Central memory CD8-positive, alpha-beta T cell (primary cell): ENCODE measurements around the gene CAMK2D.

Source experiments
- ATAC-seq: fragments of 150-1000 bp; cut with Tn5 transposase; replicated peaks from 2 replicates; pipeline ENCODE4 v1.10.0; 2022; ENCODE audit warnings: mild to moderate bottlenecking, moderate FRiP score, moderate number of reproducible peaks; ENCODE audit not compliant: poor library complexity, severe bottlenecking; ENCODE audit errors: extremely low read depth
- DNase-seq, 2 donors: peaks; one replicate each; pipeline ENCODE4 v3.0.0; 2021; ENCODE audit warnings: low spot score in 2 of 2
- H3K27ac Mint-ChIP-seq: one replicate; pipeline ENCODE4 v1.8.0; 2022; ENCODE audit warnings: low read depth, mild to moderate bottlenecking, moderate library complexity, mixed read lengths
- H3K27me3 Mint-ChIP-seq: one replicate; pipeline ENCODE4 v1.8.0; 2022; ENCODE audit warnings: mixed read lengths
- H3K36me3 Mint-ChIP-seq: one replicate; pipeline ENCODE4 v1.8.0; 2022; ENCODE audit warnings: mild to moderate bottlenecking, moderate library complexity, mixed read lengths; ENCODE audit not compliant: insufficient read depth
- H3K4me1 Mint-ChIP-seq: one replicate; pipeline ENCODE4 v1.8.0; 2022; ENCODE audit warnings: mixed read lengths
- H3K4me3 Mint-ChIP-seq: one replicate; pipeline ENCODE4 v1.8.0; 2022; ENCODE audit warnings: mild to moderate bottlenecking, moderate library complexity, mixed read lengths
- H3K9me3 Mint-ChIP-seq: one replicate; pipeline ENCODE4 v1.8.0; 2022; ENCODE audit warnings: mixed read lengths

CAMK2D gene

GRCh38 chr4:113636877-113637276 is 124.7 kb downstream of the CAMK2D start:
- Mint-ChIP-seq H3K27me3 (no peaks in the 10 kb centered on the region), H3K4me1 (peaks cover 35% of the 10 kb centered on the region), H3K4me3 (peak overlapping the region; percentile 59), H3K9me3 (no peaks in the 10 kb centered on the region), H3K27ac (peak overlapping the region; percentile 57), H3K36me3 (peaks cover 6% of the 10 kb centered on the region)
- DNase-seq = peak in 1 of 2 donors; percentile 13
- peak; percentile 71 for ATAC-seq

DNA sequence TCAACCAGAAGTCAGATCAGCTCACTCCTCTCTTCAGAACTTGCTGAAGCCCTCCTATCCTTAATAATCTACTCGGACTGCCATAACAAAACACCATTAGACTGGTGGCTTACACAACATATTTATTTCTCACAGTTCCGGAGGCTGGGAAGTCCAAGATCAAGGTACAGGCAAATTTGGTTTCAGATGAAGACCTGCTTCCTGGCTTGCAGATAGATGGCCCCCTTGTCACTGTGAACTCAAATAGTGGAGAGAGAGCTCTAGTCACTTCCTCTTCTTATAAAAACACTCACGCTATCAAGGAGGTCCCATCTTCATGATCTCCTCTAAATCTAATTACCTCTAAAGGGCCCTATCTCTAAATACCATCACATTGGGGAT is 125.1 kb downstream of the CAMK2D start:
- DNase-seq = peak in 1 of 2 donors; percentile 10

DNA sequence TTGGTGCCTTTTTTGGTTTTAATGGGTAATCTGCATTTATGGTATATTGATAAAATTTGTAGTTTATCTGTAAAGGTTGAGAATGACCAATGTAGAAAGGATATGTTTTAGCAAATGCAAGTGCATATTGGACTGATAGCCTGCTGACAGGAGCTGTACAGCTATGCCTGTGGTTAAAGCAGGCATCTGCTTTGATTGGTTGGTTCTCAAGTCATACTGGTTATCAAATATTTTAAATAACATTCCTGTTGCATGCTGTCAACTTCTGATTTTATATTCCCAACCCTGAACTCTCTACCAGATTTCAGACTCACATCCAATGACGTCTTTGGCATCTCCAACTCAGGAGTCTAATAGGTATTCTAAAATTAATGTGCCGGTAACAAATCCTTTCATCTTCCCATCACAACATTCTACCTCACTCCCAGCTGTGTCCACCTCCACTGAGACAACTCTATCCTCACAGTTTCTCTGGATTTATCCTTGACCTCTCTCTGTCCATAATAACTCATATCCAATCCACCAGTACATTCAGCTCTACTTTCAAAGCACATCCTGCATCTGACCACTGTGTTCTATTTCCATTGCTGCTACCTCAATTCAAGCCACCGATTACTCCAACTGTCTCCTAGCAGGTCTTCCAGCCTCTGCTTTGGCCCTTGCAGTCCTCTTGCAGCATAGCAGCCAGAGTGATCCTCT is 125.7 kb downstream of the CAMK2D start:
- no peak overlapping the region for H3K4me3 Mint-ChIP-seq
- H3K4me1 Mint-ChIP-seq = peaks cover 35% of the 10 kb centered on the region
- no peak for ATAC-seq

More for the DNA sequence above, 125.1 kb downstream of the CAMK2D start:
- H3K4me1 Mint-ChIP-seq = peaks cover 35% of the 10 kb centered on the region
- ATAC-seq = peak; percentile 82
- H3K4me3 Mint-ChIP-seq = peak overlapping the region; percentile 59
- no peaks in the 10 kb centered on the region for H3K9me3 Mint-ChIP-seq
- peak overlapping the region; percentile 57 for H3K27ac Mint-ChIP-seq
- H3K27me3 Mint-ChIP-seq = no peaks in the 10 kb centered on the region
- peaks cover 6% of the 10 kb centered on the region for H3K36me3 Mint-ChIP-seq

GRCh38 chr4:113634081-113634969 is 127.2 kb downstream of the CAMK2D start:
- peaks cover 27% of the 10 kb centered on the region for H3K4me1 Mint-ChIP-seq
- peaks cover 5% of the 10 kb centered on the region for H3K36me3 Mint-ChIP-seq
- H3K27ac Mint-ChIP-seq = no peak overlapping the region
- ATAC-seq = no peak
- no peak overlapping the region for H3K4me3 Mint-ChIP-seq
- H3K9me3 Mint-ChIP-seq = no peaks in the 10 kb centered on the region
- no peaks in the 10 kb centered on the region for H3K27me3 Mint-ChIP-seq
- DNase-seq = no peak

More for the DNA sequence above, 125.7 kb downstream of the CAMK2D start:
- Mint-ChIP-seq H3K9me3 (no peaks in the 10 kb centered on the region), H3K36me3 (peaks cover 6% of the 10 kb centered on the region), H3K27ac (peak overlapping the region; percentile 57), H3K27me3 (no peaks in the 10 kb centered on the region)
- no peak for DNase-seq

DNA sequence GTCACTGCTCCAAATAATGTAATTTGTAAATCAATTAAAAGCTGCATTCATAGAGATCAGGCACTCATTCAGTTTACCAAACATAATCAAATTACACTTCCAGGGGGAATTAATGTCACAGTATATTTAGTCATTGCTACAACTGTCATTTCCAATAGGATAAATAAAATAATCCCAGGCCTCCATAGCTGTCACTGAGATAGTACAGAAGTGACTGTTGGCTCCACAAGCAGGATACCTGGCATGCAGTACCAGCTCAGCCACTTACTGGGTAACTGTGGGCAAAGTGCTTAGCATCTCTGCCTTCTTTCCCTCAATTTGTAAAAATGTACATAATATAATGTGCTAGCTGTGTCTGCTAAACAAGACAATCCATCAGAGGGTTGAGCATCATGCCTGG is 128.1 kb downstream of the CAMK2D start:
- Mint-ChIP-seq H3K9me3 (no peaks in the 10 kb centered on the region), H3K4me1 (peaks cover 22% of the 10 kb centered on the region), H3K27me3 (no peaks in the 10 kb centered on the region), H3K27ac (no peak overlapping the region), H3K4me3 (no peak overlapping the region), H3K36me3 (peaks cover 5% of the 10 kb centered on the region)
- DNase-seq = no peak
- no peak for ATAC-seq

- H3K27ac Mint-ChIP-seq = no peak overlapping the region
- ATAC-seq (no peak), DNase-seq (no peak)
- no peak overlapping the region for H3K4me3 Mint-ChIP-seq
- peaks cover 6% of the 10 kb centered on the region for H3K36me3 Mint-ChIP-seq
- H3K4me1 Mint-ChIP-seq = peaks cover 17% of the 10 kb centered on the region
- no peaks in the 10 kb centered on the region for H3K9me3 Mint-ChIP-seq
- no peaks in the 10 kb centered on the region for H3K27me3 Mint-ChIP-seq
These were observed 132.8 kb downstream of the CAMK2D start for GRCh38 chr4:113628711-113629110.

DNA sequence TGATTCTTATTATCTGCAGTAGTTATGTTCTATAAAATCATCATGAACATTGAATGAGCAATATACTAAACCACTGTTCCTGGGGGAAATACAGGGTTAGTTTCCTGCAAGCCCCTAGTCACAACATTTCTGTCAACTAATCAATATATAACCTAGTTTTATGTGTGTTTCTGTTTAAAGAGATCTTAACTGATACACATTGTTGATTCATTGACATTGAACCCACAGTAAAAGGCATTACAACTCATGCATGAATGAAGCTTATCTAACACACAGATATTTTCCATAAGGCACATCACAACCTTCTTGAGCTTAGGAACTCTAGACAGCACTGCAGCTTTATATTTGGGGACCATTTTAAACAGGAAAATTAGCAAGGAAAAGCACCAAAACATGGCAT is 134.2 kb downstream of the CAMK2D start:
- H3K9me3 Mint-ChIP-seq = no peaks in the 10 kb centered on the region
- no peak overlapping the region for H3K4me3 Mint-ChIP-seq
- no peaks in the 10 kb centered on the region for H3K27me3 Mint-ChIP-seq
- no peak for ATAC-seq
- H3K4me1 Mint-ChIP-seq = peaks cover 17% of the 10 kb centered on the region
- H3K27ac Mint-ChIP-seq = no peak overlapping the region
- peaks cover 6% of the 10 kb centered on the region for H3K36me3 Mint-ChIP-seq
- no peak for DNase-seq

- Mint-ChIP-seq H3K27ac (no peak overlapping the region), H3K9me3 (no peaks in the 10 kb centered on the region), H3K36me3 (peaks cover 6% of the 10 kb centered on the region), H3K27me3 (no peaks in the 10 kb centered on the region), H3K4me1 (peaks cover 23% of the 10 kb centered on the region), H3K4me3 (no peak overlapping the region)
- ATAC-seq (no peak), DNase-seq (no peak)
These were observed 135.6 kb downstream of the CAMK2D start for GRCh38 chr4:113625902-113626301.

GRCh38 chr4:113623274-113623894 is 138.2 kb downstream of the CAMK2D start:
- Mint-ChIP-seq H3K4me1 (peaks cover 23% of the 10 kb centered on the region), H3K27ac (no peak overlapping the region), H3K36me3 (peaks cover 6% of the 10 kb centered on the region), H3K4me3 (no peak overlapping the region), H3K27me3 (no peaks in the 10 kb centered on the region), H3K9me3 (no peaks in the 10 kb centered on the region)
- no peak for DNase-seq
- ATAC-seq = no peak

DNA sequence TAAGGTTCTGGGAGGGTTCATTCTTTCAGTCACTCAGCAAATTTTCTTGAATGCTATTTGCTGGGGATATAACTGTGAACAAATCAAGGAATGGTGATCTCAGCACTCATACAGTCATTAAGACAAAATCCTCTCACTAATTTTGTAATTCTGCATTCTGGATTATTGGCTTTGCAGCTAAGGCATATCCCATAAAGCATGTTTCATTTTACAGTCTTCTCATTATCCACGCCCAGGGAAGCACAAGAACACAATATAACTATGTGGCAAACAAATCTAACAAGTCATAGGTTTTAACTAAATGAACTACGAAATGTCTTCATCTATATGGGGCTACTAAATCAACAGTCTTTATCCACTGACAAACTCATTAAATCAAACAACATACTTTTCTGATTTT is 139.9 kb downstream of the CAMK2D start:
- Mint-ChIP-seq H3K36me3 (peaks cover 6% of the 10 kb centered on the region), H3K27ac (no peak overlapping the region), H3K4me3 (no peak overlapping the region), H3K4me1 (peaks cover 23% of the 10 kb centered on the region), H3K9me3 (no peaks in the 10 kb centered on the region), H3K27me3 (no peaks in the 10 kb centered on the region)
- no peak for ATAC-seq
- DNase-seq = no peak

DNA sequence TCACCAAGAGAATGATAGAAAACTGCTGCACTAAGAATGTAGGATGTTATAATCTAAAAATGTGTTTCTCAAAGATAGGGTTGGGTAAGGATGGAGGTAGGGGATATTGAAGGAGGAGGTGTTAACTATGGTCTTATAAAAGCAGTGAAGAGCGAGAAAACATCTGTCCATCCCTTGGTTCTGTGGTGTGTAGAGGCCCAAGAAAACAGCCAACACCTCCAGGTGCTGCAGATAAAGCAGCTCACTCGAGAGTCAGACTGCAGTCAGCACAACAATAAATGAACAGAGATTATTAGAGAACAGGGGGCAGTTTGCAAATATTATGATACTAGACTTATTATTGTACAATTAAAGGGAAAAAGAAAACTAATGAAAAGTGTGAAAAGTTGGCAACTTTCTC is 141.5 kb downstream of the CAMK2D start:
- no peak for DNase-seq
- peaks cover 23% of the 10 kb centered on the region for H3K4me1 Mint-ChIP-seq
- no peak for ATAC-seq
- no peaks in the 10 kb centered on the region for H3K36me3 Mint-ChIP-seq
- no peaks in the 10 kb centered on the region for H3K27me3 Mint-ChIP-seq
- no peak overlapping the region for H3K27ac Mint-ChIP-seq
- no peaks in the 10 kb centered on the region for H3K9me3 Mint-ChIP-seq
- no peak overlapping the region for H3K4me3 Mint-ChIP-seq

DNA sequence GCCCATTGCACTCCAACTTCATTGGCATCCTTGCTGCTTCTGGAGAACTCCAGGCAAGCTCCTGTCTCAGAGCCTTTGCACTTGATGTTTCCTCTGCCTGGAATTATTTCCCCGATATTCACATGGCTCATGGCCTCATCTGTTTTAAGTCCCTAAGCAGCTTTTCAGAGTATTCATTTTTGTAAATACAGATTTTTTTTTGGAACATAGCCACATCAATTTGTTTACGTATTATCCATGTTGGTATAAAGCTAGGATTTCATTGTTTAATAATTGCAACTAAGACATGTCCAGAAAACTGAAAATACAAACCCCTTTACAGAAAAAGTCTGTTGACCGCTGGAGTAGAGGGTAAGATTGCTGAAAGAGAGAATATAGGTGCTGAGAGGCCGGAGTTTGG is 142.0 kb downstream of the CAMK2D start:
- ATAC-seq (no peak), DNase-seq (no peak)
- no peak overlapping the region for H3K4me3 Mint-ChIP-seq
- H3K4me1 Mint-ChIP-seq = peaks cover 26% of the 10 kb centered on the region
- H3K9me3 Mint-ChIP-seq = no peaks in the 10 kb centered on the region
- H3K27ac Mint-ChIP-seq = no peak overlapping the region
- H3K27me3 Mint-ChIP-seq = no peaks in the 10 kb centered on the region
- no peaks in the 10 kb centered on the region for H3K36me3 Mint-ChIP-seq
